Activated naive CD8-positive, alpha-beta T cell treated with anti-CD3 and anti-CD28 coated beads, Interleukin-2, amount 50 U/mL, for 16 hours (primary cell): Measurements from ENCODE around the gene PPP2R2D.

Experiments used
- DNase-seq: peaks from one replicate; pipeline ENCODE4 v3.0.0-alpha.2; 2020; ENCODE audit warnings: low read depth, low spot score

PPP2R2D gene

GRCh38 chr10:131928248-131929095 is 27.7 kb downstream of the PPP2R2D start:
- DNase-seq: no peak

- no peak for DNase-seq
Measured at GRCh38 chr10:131929122-131929845, 28.5 kb downstream of the PPP2R2D start.

GRCh38 chr10:131930150-131930549 is 29.3 kb downstream of the PPP2R2D start:
- DNase-seq: no peak

- DNase-seq: no peak
Measured at GRCh38 chr10:131930586-131931330, 29.9 kb downstream of the PPP2R2D start.

DNA sequence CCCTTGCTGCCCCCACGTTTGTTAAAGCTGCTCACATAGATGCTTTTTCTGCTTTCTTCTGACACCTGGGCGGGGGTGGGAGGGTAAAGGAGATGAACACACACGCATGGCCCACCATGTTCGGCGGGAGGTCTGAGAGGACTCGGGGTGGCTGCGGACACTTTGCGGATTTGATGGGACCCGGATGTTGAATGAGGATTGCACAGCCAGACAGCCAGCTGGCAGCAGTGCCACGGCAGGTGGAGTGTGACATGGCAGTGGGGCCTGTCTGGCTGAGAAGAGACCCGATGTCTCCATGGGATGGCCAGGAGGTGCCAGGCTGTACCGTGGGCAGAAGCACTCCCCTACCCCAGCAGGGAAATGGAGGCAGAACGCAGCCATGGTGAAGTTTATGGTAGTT is 31.2 kb downstream of the PPP2R2D start:
- no peak for DNase-seq

DNA sequence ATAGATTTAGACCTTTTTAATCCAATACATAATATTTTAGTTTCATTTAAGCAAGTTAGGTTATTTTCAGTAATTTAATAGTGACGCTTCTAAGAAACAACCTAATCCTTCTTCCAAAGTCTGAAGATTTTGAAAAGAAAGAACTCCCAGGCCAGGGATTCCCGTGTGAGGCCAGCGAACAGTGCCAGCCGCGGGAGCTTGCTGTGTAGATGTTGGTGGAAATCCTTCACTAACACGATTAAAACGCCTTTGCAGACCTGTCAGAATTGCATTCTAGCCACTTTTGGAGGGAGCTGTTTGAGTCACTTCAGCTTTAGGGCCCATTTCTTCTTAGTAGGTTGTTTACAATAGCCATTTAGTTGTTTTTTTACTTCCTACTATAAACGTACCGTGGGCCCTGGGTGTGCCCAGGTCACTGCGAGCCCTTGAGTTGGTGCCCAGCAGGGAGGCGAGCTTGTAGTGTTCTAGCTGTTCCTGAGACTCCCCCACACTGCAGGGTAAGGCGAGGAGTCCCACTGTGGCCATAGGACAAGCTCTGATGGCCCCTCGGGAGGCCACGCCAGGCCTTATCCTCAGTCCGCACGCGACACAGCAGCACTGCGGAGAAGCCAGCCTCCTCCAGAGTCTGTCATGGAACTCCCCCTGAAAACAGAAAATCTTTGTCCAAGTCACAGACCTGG is 32.3 kb downstream of the PPP2R2D start:
- DNase-seq: no peak

DNA sequence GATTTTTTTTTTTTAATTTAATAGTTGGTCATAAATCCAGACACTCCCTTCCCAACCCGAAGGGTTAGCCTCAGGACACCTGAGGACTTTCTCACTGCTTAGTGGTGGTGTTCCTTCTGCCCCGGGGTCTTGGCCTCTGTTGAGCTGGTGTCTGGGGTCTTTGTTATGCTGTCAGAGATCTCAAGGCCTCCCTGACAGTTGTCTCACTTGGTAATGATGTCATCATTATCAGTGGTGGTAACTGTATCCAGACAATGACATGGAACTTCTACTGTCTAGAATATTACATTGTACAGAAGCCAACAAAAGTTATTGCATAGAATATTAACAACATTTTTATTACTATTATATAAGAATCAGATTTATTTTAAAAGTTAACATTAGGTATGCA is 32.9 kb downstream of the PPP2R2D start:
- no peak for DNase-seq

DNA sequence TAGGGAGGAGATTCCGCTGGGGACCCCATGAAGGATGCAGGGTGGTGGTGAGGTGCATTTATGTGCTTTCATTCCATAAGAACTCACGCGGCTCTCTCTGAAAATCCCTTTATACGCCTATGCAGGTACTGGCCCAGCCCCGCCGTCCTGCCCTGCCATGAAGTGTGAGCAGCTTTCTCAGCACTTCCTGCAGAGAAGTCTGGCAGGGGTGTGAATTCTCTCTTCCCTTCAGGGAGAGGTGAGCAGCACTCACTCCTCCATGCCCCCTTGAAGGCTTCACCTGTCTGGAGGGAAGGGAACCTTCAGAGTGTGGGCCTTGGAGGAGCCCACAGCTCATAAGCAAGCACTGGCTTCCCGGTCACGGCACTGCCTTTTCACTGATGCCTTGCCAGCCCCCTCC is 34.0 kb downstream of the PPP2R2D start:
- DNase-seq: no peak

- no peak for DNase-seq
Measured at GRCh38 chr10:131935260-131935659, 34.5 kb downstream of the PPP2R2D start.

GRCh38 chr10:131936294-131936693 is 35.5 kb downstream of the PPP2R2D start:
- DNase-seq: no peak

- no peak for DNase-seq
Measured at GRCh38 chr10:131936736-131937135, 35.9 kb downstream of the PPP2R2D start.

DNA sequence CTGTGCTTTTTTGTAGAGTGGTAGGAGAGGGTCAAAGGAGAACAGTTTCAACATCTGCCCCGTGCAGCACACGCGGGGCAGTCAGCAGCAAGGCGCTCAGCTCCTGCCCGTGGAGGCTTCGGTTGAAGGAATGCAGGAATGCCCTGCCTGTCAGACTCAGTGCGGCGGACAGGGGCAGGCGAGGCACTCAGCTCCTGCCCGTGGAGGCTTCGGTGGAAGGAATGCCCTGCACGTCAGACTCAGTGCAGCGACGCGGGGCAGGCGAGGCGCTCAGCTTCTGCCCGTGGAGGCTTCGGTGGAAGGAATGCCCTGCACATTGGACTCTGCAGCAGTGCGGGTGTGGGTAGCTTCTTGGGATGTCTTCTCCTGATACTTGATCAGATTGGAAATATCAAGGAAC is 37.0 kb downstream of the PPP2R2D start:
- DNase-seq: no peak

- DNase-seq: no peak
Measured at GRCh38 chr10:131938681-131939080, 37.9 kb downstream of the PPP2R2D start.

- no peak for DNase-seq
Measured at GRCh38 chr10:131942455-131942854, 41.6 kb downstream of the PPP2R2D start.

- DNase-seq: no peak
Measured at GRCh38 chr10:131943021-131943814, 42.4 kb downstream of the PPP2R2D start.

DNA sequence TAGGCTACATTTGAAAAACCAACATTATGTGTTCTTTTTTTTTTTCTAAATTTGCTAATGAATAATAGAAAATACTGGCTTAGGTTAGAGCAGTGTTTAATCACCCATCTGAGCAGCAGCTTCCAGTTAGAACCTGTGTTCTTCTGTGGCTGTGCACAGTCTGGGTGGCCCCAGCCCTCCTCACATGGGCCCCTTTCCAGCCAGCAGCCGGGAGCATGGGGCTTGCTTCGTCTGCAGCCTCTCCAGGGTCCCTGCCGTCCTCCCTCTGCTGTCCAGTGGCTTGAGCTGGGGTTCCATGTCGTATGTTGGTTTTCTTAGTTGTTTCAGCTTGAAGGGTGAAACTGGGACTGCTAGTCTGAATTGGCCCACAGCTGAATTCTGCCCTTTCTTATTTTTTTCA is 43.6 kb downstream of the PPP2R2D start:
- DNase-seq: no peak

DNA sequence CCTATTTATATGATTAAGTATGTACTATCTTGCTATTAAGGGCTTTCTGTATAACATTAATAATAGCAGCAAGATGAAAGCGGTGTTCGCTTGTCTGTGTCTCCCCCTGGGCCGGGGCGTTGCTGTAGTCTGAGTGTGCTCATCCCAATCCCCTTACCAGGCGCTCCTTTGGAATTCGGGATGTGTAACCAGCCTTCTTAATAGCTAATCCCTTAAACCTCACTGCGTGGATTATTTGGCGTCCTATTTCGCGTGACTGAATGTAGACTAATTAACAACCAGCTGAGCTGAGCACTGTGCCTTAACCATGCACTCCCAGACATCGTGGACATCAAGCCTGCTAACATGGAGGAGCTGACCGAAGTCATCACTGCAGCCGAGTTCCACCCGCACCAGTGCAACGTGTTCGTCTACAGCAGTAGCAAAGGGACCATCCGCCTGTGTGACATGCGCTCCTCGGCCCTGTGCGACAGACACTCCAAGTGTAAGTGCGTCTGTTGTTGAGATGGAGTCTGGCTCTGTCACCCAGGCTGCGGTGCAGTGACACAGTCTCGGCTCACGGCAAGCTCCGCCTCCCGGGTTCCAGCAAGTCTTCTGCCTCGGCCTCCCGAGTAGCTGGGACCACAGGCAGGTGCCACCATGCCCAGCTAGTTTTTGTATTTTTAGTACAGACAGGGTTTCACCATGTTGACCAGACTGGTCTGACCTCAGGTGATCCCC is 44.3 kb downstream of the PPP2R2D start:
- no peak for DNase-seq

- DNase-seq: no peak
Measured at GRCh38 chr10:131946321-131946751, 45.5 kb downstream of the PPP2R2D start.

- no peak for DNase-seq
Measured at GRCh38 chr10:131946880-131947279, 46.1 kb downstream of the PPP2R2D start.

GRCh38 chr10:131947631-131948347 is 47.0 kb downstream of the PPP2R2D start:
- DNase-seq: no peak
